GM12801 (cell line): ENCODE data around the gene SLC2A13.

ENCODE experiments used
- TF ChIP-seq, protein P1 (sequence below): IDR thresholded peaks from one replicate; pipeline ENCODE4 v1.5.1; 2011; ENCODE audit warnings: control low read depth; ENCODE audit not compliant: insufficient read length; ENCODE audit errors: extremely low read depth

SLC2A13 gene

DNA sequence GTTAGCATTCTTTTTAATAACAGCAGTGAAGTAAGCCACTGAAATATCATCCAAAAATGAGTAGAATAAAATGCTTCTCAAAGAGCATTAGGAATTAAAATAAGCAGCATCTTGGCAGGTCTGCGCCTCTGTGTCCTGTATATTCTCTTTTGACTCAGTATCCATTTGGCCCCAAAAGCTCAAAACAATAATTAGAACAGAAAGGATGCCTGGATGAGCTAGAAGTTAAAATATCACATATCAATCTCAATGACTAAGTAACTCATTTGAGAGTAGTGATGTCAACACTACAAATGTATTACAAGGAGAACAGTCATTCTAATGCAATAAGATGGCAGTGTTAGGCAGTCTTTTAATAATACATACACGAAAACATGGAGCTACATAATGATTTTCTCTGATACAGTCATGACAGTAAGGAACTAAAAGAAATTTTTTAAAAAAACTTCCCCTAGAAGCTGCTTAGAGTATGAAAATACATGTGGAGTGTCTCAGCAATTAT lies 325.4 kb downstream of the SLC2A13 start:
- TF ChIP-seq, protein P1, sequence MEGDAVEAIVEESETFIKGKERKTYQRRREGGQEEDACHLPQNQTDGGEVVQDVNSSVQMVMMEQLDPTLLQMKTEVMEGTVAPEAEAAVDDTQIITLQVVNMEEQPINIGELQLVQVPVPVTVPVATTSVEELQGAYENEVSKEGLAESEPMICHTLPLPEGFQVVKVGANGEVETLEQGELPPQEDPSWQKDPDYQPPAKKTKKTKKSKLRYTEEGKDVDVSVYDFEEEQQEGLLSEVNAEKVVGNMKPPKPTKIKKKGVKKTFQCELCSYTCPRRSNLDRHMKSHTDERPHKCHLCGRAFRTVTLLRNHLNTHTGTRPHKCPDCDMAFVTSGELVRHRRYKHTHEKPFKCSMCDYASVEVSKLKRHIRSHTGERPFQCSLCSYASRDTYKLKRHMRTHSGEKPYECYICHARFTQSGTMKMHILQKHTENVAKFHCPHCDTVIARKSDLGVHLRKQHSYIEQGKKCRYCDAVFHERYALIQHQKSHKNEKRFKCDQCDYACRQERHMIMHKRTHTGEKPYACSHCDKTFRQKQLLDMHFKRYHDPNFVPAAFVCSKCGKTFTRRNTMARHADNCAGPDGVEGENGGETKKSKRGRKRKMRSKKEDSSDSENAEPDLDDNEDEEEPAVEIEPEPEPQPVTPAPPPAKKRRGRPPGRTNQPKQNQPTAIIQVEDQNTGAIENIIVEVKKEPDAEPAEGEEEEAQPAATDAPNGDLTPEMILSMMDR = no peak

DNA sequence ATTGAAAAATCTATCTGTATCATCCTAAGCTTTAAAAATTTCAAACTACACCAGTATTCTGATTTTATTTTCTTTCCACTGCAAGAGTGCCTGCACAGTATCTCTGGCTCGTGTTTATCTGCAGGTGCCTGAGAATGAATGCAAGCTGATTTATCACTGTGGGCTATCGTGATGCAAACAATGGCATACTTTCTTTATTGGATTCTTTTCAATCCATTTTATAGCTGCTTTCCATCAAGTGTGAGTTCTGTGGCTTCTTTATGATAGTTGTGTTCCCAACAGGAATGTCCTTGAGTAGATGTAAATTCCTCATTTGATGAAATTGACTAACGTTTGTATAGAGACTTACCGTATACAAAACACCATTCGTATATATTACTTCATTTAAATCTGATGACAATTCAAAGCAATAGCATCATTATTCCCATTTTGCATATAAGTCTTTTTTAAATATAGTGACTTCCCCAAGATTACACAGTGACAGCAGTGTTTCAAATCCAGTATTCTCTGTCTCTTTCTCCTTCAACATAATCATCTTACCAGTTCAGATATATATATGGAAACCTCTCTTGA lies 326.0 kb downstream of the SLC2A13 start:
- TF ChIP-seq, protein P1 = no peak

DNA sequence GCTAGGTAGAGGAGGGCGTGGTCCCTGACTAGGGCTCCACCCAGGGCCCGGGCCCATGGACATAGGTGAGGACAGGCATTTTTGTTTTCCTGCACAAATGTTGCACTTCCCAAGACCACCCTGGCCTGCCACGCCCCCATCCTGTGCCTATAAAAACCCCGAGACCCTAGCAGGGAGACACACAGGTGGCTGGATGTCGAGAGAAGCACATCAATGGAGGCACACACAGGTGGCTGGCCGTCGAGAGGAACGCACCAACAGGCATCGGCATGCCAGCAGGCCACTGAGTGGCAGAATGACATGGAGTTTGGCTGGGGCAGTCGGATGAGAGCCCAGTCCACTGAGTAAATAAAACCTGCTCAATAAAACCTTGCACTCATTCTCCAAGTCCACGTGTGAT lies 328.4 kb downstream of the SLC2A13 start:
- TF ChIP-seq, protein P1 = no peak

DNA sequence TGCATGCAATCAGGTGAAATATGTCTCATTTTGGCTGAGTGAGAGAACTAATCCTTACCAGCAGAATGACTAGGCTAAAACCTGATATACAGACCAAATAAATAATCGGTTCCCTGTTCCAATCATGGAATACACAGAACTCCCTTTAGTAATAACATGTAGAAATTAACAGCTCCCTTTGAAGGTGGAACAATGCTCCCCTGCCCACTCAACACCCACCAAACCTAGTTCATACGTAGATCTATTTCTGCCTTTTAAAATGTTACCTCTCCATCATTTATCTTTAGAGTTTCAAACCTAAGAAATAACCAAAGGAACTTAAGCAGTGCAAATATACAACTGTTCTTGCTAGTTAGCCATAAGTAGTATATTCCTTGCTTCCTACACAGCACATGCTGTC lies 332.6 kb downstream of the SLC2A13 start:
- TF ChIP-seq, protein P1 = no peak

DNA sequence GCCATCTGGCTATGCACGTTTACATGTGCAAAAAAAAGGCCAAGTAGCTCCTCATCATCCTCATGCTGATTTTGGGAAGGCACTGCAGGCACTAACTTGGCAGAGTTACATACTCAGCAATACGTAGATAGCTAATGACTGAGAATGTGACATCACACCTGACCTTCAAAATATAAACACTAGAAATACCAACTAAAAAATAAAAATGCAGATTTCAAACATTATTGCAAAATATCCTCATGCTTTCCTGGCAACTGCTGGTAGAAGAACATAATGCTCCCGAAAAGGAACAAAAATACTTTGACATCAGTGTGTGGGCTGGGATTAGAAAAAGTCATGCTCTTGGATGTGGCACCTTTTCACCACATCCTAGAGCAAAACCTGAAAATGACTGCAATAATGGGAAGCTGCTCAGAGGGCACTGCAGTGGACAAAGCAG lies 333.0 kb downstream of the SLC2A13 start:
- TF ChIP-seq, protein P1 = no peak

DNA sequence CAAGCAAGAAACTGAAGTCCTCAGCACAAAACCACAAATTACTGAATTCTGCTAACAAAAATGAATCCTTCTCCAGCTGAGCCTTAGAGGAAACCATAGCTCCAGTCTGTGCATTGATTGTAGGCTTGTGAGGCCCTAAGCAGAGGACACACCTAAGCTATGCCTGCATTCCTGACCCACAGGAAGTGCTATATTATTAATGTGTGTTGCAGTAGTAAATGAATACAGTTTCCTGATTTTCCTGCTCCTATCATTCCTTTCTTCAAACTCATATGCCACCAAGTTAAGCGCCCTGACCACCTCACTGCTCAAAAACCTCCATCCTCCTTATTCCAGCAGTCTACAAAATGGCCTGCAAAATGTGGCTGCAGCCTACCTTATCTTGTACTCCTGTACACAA lies 334.4 kb downstream of the SLC2A13 start:
- TF ChIP-seq, protein P1 = no peak

DNA sequence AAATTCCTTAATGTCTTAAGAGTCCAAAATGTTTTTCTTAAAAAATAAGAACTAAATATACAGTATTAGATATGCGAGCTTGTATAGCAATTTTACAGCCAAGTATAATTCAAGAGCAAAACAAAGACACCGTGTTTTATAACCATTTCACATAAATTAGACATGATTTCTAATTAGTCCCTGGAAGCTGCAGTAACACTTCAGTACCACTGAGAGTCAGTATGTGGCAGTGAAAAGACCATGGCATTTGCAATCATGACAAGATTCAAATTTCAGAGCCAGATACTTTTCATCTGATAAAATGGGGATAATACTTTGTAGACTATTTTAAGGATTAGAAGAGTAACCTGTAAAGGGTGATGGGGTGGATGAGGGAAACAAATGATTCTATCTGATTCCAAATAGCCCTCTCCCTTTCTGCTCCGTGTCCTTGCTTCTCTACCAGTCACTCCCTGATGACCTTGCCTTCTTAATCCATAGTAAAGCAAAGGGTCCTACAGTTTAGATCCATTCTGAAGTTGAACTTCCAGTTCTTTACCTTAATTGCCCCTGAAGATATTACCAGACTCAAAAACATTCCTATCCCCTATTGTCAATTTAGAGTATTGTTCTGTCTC lies 340.8 kb downstream of the SLC2A13 start:
- TF ChIP-seq, protein P1 = peak; percentile 38
